Loucy (cell line): ENCODE results near the gene FYB2.

ENCODE experiments used
- EZH2phosphoT487 ChIP-seq: fragments of 200-600 bp; IDR thresholded peaks from 2 replicates; pipeline ENCODE4 v1.6.1; 2018; ENCODE audit warnings: antibody characterized with exemption, mild to moderate bottlenecking, moderate library complexity, borderline replicate concordance
- TF ChIP-seq, protein P1 (sequence below): fragments of 200-600 bp; sonication (generic); conservative IDR thresholded peaks from 2 replicates; pipeline ENCODE4 v1.5.1; 2014; ENCODE audit warnings: mild to moderate bottlenecking, antibody characterized with exemption, low read length

DNA sequence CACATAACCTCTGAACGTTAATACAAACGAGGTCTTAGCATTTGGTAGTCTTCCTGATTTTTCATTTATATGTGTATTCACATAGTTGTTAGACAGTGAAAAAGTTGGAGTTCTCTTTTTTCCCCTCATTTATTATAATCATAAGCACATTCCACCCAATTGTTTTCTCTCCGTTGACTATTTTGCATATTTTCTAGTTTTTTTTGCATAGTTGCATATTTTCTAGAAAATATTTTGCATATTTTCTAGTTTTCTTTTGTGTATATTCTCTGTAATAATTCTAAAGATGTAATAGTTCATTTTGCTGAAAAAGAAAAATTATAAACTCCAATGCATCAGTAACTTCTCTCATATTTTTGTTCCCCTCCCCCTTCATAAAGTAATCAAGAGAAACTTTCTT is 47.5 kb downstream of the FYB2 start:
- TF ChIP-seq, protein P1, sequence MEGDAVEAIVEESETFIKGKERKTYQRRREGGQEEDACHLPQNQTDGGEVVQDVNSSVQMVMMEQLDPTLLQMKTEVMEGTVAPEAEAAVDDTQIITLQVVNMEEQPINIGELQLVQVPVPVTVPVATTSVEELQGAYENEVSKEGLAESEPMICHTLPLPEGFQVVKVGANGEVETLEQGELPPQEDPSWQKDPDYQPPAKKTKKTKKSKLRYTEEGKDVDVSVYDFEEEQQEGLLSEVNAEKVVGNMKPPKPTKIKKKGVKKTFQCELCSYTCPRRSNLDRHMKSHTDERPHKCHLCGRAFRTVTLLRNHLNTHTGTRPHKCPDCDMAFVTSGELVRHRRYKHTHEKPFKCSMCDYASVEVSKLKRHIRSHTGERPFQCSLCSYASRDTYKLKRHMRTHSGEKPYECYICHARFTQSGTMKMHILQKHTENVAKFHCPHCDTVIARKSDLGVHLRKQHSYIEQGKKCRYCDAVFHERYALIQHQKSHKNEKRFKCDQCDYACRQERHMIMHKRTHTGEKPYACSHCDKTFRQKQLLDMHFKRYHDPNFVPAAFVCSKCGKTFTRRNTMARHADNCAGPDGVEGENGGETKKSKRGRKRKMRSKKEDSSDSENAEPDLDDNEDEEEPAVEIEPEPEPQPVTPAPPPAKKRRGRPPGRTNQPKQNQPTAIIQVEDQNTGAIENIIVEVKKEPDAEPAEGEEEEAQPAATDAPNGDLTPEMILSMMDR, result no peak
- no peak for TF ChIP-seq EZH2phosphoT487
